ENCODE data around the gene PDLIM4.

The PDLIM4 gene

GRCh38 chr5:132309679-132310078 lies 52.2 kb downstream of the PDLIM4 start:
- no peak for DNase-seq (ENCODE audit: low spot score)

GRCh38 chr5:132310141-132310834 lies 52.8 kb downstream of the PDLIM4 start:
- DNase-seq (ENCODE audit: low spot score) = no peak

GRCh38 chr5:132313366-132313765 lies 55.9 kb downstream of the PDLIM4 start:
- no peak for DNase-seq (ENCODE audit: low spot score)

GRCh38 chr5:132313961-132314432 lies 56.5 kb downstream of the PDLIM4 start:
- peak; percentile 76 for DNase-seq (ENCODE audit: low spot score)

- DNase-seq (ENCODE audit: low spot score) = peak; percentile 78
Observed at GRCh38 chr5:132315529-132316067, 58.1 kb downstream of the PDLIM4 start.

GRCh38 chr5:132319975-132320374 lies 62.5 kb downstream of the PDLIM4 start:
- no peak for DNase-seq (ENCODE audit: low spot score)

- DNase-seq (ENCODE audit: low spot score) = no peak
Observed at GRCh38 chr5:132321109-132321721, 63.7 kb downstream of the PDLIM4 start.

- no peak for DNase-seq (ENCODE audit: low spot score)
Observed at GRCh38 chr5:132322266-132322665, 64.8 kb downstream of the PDLIM4 start.
